Measurements from ENCODE around the gene NEDD8. TPM values are rescaled to one million over a fixed set of nuclear protein-coding genes. Genes with fewer than 3 reads are reported as not detected.

Gene NEDD8
- polyA plus RNA-seq, 1 donor from 2014 or later = 273 TPM

- no peaks in the 10 kb centered on the region for H3K36me3 Mint-ChIP-seq
- peaks cover 30 to 31% (median 31%) of the 10 kb centered on the region in 3 donors for H3K4me1 Mint-ChIP-seq
- no peaks in the 10 kb centered on the region for H3K9me3 Mint-ChIP-seq
- H3K4me3 Mint-ChIP-seq = peak within 1 kb of the TSS; percentile 93 to 97 (median 96)
- H3K27ac Mint-ChIP-seq = peak within 1 kb of the TSS; percentile 99
- no peaks in the 10 kb centered on the region for H3K27me3 Mint-ChIP-seq
Observed at GRCh38 chr14:24195186-24196070, 36.7 kb downstream of the NEDD8 start, which contains the start of gene TM9SF1. TM9SF1 (minus strand) TSS chr14:24195441; CDS start chr14:24195019, 422 bp downstream.

- Mint-ChIP-seq H3K27me3 (no peaks in the 10 kb centered on the region), H3K4me3 (peak overlapping the region; percentile 93 to 97 (median 96)), H3K4me1 (peaks cover 30 to 32% (median 31%) of the 10 kb centered on the region in 3 donors), H3K9me3 (no peaks in the 10 kb centered on the region), H3K27ac (peak overlapping the region; percentile 99), H3K36me3 (no peaks in the 10 kb centered on the region)
Observed at GRCh38 chr14:24194873-24195185, 37.3 kb downstream of the NEDD8 start.

- H3K9me3 Mint-ChIP-seq = no peaks in the 10 kb centered on the region
- H3K36me3 Mint-ChIP-seq = no peaks in the 10 kb centered on the region
- peaks cover 31 to 34% (median 32%) of the 10 kb centered on the region in 3 donors for H3K4me1 Mint-ChIP-seq
- H3K27ac Mint-ChIP-seq = peak overlapping the region; percentile 90 to 99 (median 99)
- H3K27me3 Mint-ChIP-seq = no peaks in the 10 kb centered on the region
- peak overlapping the region; percentile 93 to 97 (median 96) for H3K4me3 Mint-ChIP-seq
Observed at GRCh38 chr14:24194186-24194872, 37.8 kb downstream of the NEDD8 start.

DNA sequence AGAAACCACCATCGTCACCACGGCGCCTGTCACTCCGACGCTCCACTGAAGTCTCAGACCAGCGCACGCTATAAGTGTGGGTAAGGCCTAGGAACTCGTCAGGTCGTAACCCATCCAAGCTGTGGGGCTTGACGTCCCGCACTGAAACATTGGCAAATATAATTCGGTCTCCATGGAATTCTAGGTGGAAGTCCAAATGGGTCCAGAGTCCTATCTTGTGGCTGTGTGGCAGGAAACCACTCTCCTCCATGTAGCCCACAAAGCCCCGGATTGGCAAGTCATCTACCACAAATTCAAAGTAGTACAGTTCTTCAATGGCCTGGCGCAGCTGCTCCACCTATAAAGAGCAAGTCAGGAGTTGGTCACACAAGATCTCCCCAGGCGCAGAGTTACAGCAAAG is 39.2 kb downstream of the NEDD8 start:
- no peaks in the 10 kb centered on the region for H3K9me3 Mint-ChIP-seq
- no peaks in the 10 kb centered on the region for H3K27me3 Mint-ChIP-seq
- H3K27ac Mint-ChIP-seq = peak overlapping the region in 1 of 3 donors; percentile 77
- peaks cover 27 to 33% (median 32%) of the 10 kb centered on the region in 3 donors for H3K4me1 Mint-ChIP-seq
- H3K4me3 Mint-ChIP-seq = peak overlapping the region in 2 of 4 donors; percentile 37 to 87
- H3K36me3 Mint-ChIP-seq = no peaks in the 10 kb centered on the region

DNA sequence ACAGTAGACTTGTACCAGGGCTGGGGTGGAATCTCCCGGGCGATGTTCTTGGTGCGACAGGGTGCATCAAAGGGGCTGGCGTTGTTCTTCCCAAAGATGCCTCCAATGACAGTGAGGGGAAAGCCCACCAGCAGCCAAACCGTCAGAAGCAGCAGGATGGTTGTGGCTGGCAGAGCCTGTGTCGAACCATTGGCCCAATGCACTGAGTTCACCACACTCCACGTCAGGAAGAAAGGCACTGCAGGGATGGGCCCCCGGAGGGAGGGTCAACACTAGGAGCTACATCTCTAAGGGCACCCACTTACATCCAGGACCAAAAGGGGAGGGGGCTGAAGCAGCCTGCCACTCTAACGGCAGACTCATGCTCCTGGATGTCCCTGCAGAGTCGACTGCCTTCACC is 41.8 kb downstream of the NEDD8 start:
- Mint-ChIP-seq H3K27me3 (no peaks in the 10 kb centered on the region), H3K4me1 (peaks cover 25 to 26% (median 25%) of the 10 kb centered on the region in 3 donors), H3K27ac (peak overlapping the region in 1 of 3 donors; percentile 99), H3K4me3 (peak overlapping the region in 1 of 4 donors; percentile 100), H3K36me3 (peaks cover 1% of the 10 kb centered on the region), H3K9me3 (no peaks in the 10 kb centered on the region)

GRCh38 chr14:24189460-24189859 is 42.7 kb downstream of the NEDD8 start:
- Mint-ChIP-seq H3K9me3 (no peaks in the 10 kb centered on the region), H3K36me3 (peaks cover 1% of the 10 kb centered on the region), H3K4me1 (peaks cover 22 to 24% (median 23%) of the 10 kb centered on the region in 3 donors), H3K27ac (peak overlapping the region; percentile 88 to 99 (median 95)), H3K27me3 (no peaks in the 10 kb centered on the region), H3K4me3 (peak overlapping the region in 2 of 4 donors; percentile 48 to 100)

GRCh38 chr14:24189059-24189375 is 43.1 kb downstream of the NEDD8 start:
- H3K27me3 Mint-ChIP-seq = no peaks in the 10 kb centered on the region
- peaks cover 1% of the 10 kb centered on the region for H3K36me3 Mint-ChIP-seq
- no peaks in the 10 kb centered on the region for H3K9me3 Mint-ChIP-seq
- H3K4me1 Mint-ChIP-seq = peaks cover 18 to 19% (median 18%) of the 10 kb centered on the region in 3 donors
- H3K27ac Mint-ChIP-seq = peak overlapping the region; percentile 88 to 99 (median 95)
- H3K4me3 Mint-ChIP-seq = peak overlapping the region; percentile 90 to 100 (median 96)

DNA sequence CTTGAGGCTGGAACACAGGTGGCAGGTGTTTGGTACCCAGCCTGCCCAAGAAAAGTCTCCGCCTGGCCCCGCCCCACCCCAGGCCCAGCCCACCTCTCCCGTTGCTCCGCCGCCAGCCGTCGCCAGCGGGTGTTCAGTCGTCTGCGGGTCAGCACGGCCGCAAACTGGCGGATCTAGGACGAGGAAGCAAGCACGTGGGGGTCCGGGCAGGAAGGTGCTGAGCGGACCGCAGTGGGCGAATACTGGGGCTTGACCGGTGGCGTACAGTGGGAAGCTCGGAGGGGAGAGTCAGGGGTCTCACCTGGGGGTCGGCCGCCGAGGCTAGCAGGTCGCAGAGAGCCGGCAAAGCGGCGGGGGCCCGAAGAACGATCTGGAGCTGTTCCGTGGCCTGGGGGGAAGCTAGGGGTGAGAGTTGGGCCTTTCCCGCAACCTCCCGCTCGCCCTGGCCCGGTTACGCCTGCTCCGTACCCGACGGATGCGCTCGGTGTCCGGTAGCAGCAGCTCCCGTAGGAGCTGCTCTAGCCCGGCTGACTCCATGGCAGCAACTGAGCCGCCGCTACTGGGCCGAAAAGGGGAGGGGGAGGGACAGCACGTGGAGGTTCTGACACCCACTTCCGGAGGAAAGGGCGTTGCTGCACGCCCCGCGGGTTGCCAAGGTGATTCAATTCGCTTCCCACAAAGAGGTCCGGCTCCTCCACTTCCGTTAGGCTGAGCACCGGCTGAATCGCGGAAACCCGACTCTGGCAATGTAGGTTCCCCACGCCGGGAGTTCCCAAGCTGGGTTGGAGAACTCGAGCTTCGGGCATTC is 43.7 kb downstream of the NEDD8 start, which contains the start of gene IPO4:
Gene IPO4 (minus strand): TSS at position 566 of the 808 bp plus-strand sequence. CDS start 29 bp downstream, at position 537.
- H3K27me3 Mint-ChIP-seq = no peaks in the 10 kb centered on the region
- H3K36me3 Mint-ChIP-seq = peaks cover 1% of the 10 kb centered on the region
- peak within 1 kb of the TSS; percentile 90 to 100 (median 96) for H3K4me3 Mint-ChIP-seq
- H3K9me3 Mint-ChIP-seq = no peaks in the 10 kb centered on the region
- H3K27ac Mint-ChIP-seq = peak within 1 kb of the TSS; percentile 88 to 99 (median 95)
- H3K4me1 Mint-ChIP-seq = peaks cover 16 to 18% (median 17%) of the 10 kb centered on the region in 3 donors

DNA sequence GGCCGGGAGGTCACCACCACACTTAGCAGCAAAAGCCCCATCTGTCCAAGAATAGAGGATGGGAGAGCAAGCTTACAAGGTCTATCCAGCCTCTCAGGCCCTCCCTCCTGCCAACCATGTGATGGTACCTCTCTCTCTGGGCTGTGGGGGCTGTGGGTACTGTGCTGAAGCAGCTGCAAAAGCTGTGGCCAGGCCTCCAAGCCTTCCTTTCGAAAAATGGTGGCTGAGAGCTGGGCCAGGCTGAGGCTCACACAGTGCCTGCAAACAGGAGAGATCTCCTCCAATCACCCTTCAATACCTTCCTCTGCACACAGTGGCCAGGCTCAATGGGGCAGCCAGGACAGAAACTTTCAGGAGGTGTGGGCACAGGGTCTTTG is 44.6 kb downstream of the NEDD8 start:
- Mint-ChIP-seq H3K4me3 (peak overlapping the region; percentile 84 to 100 (median 94)), H3K4me1 (peaks cover 15 to 17% (median 16%) of the 10 kb centered on the region in 3 donors), H3K27me3 (no peaks in the 10 kb centered on the region), H3K36me3 (peaks cover 1% of the 10 kb centered on the region), H3K9me3 (no peaks in the 10 kb centered on the region), H3K27ac (peak overlapping the region in 2 of 3 donors; percentile 88 to 99)

GRCh38 chr14:24186831-24187538 is 45.2 kb downstream of the NEDD8 start:
- H3K9me3 Mint-ChIP-seq = no peaks in the 10 kb centered on the region
- peaks cover 1% of the 10 kb centered on the region for H3K36me3 Mint-ChIP-seq
- H3K4me3 Mint-ChIP-seq = peak overlapping the region; percentile 34 to 100 (median 79)
- no peaks in the 10 kb centered on the region for H3K27me3 Mint-ChIP-seq
- H3K4me1 Mint-ChIP-seq = peaks cover 11 to 14% (median 13%) of the 10 kb centered on the region in 3 donors
- H3K27ac Mint-ChIP-seq = peak overlapping the region in 2 of 3 donors; percentile 96 to 99

GRCh38 chr14:24185741-24186140 is 46.4 kb downstream of the NEDD8 start:
- H3K27me3 Mint-ChIP-seq = no peaks in the 10 kb centered on the region
- peaks cover 11 to 14% (median 13%) of the 10 kb centered on the region in 3 donors for H3K4me1 Mint-ChIP-seq
- H3K36me3 Mint-ChIP-seq = peaks cover 1% of the 10 kb centered on the region
- no peak overlapping the region for H3K4me3 Mint-ChIP-seq
- H3K9me3 Mint-ChIP-seq = no peaks in the 10 kb centered on the region
- H3K27ac Mint-ChIP-seq = peak overlapping the region in 1 of 3 donors; percentile 84

- Mint-ChIP-seq H3K9me3 (no peaks in the 10 kb centered on the region), H3K4me3 (no peak overlapping the region), H3K4me1 (peaks cover 11 to 13% (median 13%) of the 10 kb centered on the region in 3 donors), H3K27me3 (no peaks in the 10 kb centered on the region), H3K27ac (peak overlapping the region in 1 of 3 donors; percentile 84), H3K36me3 (peaks cover 1% of the 10 kb centered on the region)
Observed at GRCh38 chr14:24185026-24185425, 47.1 kb downstream of the NEDD8 start.

GRCh38 chr14:24184104-24184970 is 47.8 kb downstream of the NEDD8 start:
- no peaks in the 10 kb centered on the region for H3K27me3 Mint-ChIP-seq
- peaks cover 1% of the 10 kb centered on the region for H3K36me3 Mint-ChIP-seq
- H3K27ac Mint-ChIP-seq = peak overlapping the region in 1 of 3 donors; percentile 84
- H3K9me3 Mint-ChIP-seq = no peaks in the 10 kb centered on the region
- peaks cover 10 to 12% (median 10%) of the 10 kb centered on the region in 3 donors for H3K4me1 Mint-ChIP-seq
- peak overlapping the region in 1 of 4 donors; percentile 17 for H3K4me3 Mint-ChIP-seq

Data from IgD-negative memory B cell (primary cell).